Renal pelvis (tissue), 4 donors: ENCODE measurements around the gene CEP135. TPM values are rescaled to one million over a fixed set of nuclear protein-coding genes. Genes with fewer than 3 reads are reported as not detected.
"Not testable (repeated sequence)": the region's sequence is repeated elsewhere in the genome, so short reads cannot be mapped to it uniquely, and the experiment has no call there.

Experiments
- DNase-seq: peaks from one replicate; pipeline ENCODE4 v3.0.0-alpha.2; 2013
- polyA plus RNA-seq, 3 donors: library from polyadenylated mRNA; unstranded; fragments of 120-200 nt; gene quantifications; one replicate each; pipeline ENCODE4 v1.2.1, GENCODE V29; 2013; ENCODE audit not compliant: insufficient read length in 3 of 3

Gene CEP135
- polyA plus RNA-seq, 3 donors: 10.4 to 23.6 (median 21.0) TPM

DNA sequence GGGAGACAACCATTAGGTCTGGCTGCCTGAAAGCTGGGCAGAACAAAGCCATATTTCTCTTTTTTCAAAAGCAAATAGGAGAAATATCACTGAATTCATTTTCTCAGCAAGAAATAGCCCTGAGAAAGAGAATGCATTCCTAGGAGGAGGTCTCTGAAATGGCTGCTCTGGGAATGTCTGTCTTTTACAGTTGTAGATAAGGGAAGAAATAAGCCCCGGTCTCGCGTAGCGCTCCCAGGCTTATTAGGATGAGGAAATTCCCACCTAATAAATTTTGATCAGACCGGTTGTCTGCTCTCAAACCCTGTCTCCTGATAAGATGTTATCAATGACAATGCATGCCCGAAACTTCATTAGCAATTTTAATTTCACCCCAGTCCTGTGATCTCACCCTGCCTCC is 12.8 kb upstream of the CEP135 start:
- DNase-seq: not testable (repeated sequence)

DNA sequence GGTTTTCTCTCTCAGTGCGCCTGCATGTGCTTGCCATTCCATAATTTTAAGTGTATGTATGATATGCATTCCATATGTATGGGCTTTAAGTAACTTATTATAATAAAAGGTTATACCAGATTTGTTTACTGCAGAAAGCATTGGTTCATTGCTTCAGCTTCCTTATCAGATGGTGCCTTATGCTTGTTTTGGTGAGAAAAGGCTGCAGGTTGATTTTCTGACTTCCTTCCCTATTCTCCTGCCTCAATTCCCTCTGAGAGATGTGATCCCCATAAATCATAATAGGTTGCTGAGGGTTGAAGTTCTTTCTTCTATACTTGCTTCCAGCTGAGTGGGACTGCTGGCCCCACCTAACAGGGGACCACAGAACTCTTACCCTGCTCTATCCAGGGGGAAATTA is 10.3 kb upstream of the CEP135 start:
- DNase-seq: no peak

DNA sequence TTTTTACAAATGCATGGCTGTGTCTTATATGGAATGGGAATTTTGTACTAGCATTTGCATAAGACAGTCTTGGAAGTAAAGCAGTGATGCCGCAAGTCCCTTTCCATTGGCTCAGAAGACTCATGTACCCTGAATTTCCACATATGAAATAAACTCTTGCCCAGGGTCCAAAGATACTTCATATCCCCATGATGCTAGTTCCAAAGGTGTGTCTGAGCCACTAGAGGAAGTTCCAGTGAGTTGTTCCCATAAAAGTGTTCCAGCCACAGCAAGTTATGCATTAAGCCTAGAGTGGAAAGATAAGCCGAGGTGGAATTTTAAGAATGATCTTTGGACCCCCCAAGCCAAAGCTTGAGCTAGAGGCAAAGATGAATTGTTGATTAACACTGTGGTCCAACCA is 9.3 kb upstream of the CEP135 start:
- DNase-seq: no peak

- no peak for DNase-seq
These were observed 6.8 kb upstream of the CEP135 start for GRCh38 chr4:55941881-55942396.

DNA sequence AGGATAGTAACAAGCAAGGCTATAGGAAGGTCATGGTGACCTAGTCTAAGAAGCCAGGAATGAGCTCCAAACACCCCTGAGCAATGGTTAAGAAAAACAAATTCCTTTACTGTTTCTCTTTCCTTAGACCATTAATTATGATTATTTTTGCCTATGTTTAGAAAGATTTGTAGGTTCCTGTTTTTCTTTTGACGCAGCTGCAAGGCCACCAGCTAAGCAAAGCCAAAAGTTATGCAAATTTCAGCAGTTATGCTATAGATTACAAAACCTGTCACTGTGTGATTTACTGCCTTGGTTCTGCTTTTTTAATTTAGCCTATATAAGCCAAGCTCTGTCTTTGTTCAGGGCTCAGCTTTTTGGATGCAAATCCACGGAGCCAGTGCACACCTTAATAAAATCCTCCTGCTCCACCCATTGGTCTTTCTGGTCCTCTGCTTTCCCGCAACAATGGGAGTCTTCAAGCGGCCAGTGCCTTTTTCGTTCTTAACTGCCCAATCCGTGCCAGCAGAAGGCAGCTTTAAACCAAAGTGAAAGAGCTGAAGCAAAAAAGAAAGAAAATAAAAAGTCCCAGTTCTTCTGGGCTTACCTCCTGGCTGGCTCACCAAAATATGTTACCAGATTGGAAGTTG is 1.4 kb upstream of the CEP135 start:
- no peak for DNase-seq

DNA sequence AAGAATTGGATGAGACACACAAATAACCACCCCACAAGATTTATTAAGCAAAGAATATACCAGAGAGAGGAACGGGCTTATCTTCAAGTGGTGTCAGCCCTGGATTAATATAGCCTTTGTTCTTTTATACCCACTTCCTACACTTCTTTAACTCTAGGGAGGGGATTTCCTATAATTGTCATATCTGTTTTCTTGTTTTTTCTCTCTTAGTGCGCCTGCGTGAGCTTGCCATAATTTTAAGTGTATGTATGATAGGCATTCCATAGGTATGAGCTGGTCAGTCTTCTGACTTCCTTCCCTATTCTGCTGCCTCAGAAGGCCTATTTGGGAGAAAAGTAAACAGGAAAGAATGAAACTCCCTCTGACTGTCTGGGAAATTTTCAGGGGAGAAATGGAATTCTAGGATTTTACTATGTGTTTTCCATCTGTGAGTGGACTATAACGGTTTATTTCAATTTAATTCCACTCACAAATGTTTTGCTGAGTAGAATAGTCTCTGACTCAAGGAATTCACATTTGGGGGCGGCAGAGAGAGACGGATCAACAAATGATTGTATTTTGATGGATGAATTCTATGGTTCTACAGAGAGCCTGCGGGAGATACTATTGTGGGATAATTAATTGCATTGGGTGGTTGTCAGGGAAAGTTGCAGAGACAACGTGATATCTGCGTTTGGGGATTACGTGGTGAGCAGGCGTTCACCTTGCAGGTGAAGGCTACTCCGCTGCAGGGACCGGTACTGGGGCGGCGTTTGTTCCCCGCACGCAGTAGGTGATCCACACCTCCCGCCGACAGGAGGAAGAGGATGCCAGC is 626 bp upstream of the CEP135 start:
- no peak for DNase-seq

- no peak for DNase-seq
These were observed 697 bp downstream of the CEP135 start for GRCh38 chr4:55949482-55949802.

DNA sequence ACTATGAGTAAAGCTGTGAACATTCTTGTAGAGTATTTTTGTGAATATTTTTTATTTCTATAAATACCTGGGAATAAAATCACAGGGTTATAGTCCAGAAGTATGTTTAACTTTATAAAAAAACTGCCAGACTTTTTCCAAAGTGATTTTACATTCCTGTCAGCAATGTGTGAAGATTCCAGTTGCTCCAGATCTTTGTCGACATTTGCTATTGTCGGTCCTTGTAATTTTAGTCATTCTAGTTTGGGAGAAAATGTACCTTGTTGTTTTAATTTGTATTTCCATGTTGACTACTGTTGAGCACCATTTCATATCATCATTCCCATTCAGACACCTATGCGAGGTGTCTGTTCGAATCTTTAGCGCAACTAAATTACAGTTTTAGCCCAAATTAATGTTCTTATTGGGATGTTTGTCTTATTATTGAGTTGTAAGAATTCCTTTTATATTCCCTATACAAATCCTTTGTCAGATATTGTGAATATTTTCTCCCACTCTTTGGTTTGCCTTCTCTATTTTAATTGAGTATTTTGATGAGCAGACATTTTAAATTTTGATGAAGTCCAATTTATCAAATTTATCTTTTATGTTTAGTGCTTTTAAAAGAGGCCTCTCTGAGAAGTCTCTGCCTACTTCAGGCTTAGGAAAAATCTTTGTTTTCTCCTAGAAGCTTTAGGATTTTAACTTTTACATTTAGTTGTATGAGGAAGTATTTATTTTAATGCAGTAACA is 2.6 kb downstream of the CEP135 start:
- DNase-seq: no peak

GRCh38 chr4:55955710-55956109 is 7.0 kb downstream of the CEP135 start:
- no peak for DNase-seq

DNA sequence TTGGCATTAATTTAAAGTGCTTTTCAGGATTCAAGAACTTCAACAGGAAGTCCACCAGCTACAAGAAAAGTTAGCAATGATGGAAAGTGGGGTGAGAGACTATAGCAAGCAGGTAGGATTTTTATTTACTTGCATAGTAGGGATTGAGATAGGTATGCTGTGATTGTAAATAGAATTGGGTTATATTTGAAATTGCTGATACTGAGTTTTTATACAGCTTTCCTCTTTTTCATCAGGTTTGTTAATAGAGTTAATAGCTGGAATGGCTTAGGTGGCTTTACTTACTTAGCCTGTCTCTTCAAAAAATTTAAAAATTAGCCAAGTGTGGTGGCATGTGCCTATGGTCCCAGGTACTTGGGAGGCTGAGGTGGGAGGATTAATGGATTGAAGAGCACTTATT is 10.9 kb downstream of the CEP135 start:
- no peak for DNase-seq

DNA sequence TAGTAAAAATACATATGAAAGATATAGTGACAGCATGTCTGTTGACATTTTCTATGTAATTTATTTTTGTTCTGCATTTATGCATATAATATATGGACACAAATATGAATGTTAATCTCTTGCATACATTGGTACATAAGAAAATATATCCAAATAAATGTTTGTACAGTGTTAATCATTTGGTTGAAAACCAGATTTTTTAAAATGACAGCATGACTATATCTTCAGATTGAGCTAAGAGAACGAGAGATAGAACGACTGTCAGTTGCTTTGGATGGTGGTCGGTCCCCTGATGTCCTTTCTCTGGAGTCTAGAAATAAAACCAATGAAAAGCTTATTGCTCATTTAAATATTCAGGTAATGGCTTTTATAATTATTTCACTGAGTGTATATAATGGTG is 15.3 kb downstream of the CEP135 start:
- no peak for DNase-seq

GRCh38 chr4:55965585-55965984 is 16.8 kb downstream of the CEP135 start:
- DNase-seq: no peak

DNA sequence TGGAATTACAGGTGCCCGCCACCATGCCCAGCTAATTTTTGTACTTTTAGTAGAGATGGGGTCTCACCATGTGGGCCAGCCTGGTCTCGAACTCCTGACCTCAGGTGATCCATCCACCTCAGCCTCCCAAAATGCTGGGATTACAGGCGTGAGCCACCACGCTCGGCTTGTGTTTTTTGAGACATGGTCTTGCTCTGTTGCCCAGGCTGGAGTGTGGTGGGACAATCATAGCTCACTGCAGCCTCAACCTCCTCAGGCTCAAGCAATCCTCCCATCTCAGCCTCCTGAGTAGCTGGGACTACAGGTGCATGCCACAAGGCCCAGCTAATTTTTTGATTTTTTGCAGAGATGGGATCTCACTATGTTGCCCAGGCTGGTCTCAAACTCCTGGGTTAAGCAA is 17.6 kb downstream of the CEP135 start:
- not testable (repeated sequence) for DNase-seq

DNA sequence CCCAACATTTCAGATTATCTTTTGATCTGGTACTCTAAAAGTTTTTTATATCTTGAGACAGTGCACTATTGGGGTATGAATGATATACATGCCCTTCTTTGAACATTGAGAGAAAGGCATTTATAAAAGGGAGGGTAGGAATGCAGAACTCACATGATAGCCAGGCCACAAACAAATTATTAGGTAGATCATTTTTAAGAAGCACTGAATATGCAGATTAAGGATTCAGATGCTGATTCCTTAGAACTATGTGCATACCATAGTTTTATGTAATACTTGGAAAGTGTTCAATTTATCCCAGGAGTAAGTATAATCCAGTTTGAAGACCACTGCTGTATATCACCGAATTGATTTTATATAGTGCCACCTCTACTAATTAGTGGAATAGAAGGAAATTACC is 18.6 kb downstream of the CEP135 start:
- no peak for DNase-seq

DNA sequence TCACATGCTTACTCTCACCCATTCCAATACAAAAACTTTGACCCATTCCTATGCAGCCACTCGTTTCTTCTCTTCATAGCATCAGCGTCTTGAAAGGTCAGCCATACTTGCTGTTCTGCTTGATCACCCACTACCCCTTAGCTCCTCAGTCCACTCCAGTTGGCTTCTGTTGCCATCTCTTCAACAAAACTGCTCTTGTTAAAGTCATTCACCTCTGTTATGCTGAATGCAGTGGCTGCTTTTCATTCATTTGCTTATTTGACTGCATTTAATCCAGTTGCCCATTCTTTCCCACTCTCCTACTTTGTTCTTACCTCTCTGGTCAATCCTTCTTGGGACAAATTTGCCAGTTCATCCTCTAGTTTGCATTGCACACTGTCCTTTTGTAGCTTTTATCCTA is 24.9 kb downstream of the CEP135 start:
- DNase-seq: no peak

DNA sequence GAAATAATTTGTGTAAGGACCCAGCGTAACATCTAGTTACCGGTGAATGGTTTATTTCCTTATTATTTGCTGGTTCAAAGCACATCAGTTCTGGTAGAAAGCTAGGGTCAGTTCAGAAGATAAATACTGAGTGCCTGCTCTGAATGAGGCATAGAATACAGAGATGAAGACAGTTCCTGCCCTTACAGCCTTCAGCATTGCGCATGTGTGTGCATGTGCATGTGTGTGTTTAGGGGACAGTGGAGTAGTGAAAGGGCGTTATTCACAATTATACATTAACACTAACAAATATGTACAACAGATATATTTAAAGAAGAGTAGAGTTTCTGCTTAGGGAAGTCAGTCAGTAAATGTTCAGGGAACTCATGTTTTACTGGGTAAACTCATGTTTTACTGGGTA is 29.1 kb downstream of the CEP135 start:
- DNase-seq: no peak

GRCh38 chr4:55979562-55979961 is 30.8 kb downstream of the CEP135 start:
- DNase-seq: no peak

GRCh38 chr4:55980725-55981124 is 32.0 kb downstream of the CEP135 start:
- DNase-seq: no peak

- no peak for DNase-seq
These were observed 34.2 kb downstream of the CEP135 start for GRCh38 chr4:55982976-55983375.

GRCh38 chr4:55989766-55990165 is 41.0 kb downstream of the CEP135 start:
- DNase-seq: no peak

DNA sequence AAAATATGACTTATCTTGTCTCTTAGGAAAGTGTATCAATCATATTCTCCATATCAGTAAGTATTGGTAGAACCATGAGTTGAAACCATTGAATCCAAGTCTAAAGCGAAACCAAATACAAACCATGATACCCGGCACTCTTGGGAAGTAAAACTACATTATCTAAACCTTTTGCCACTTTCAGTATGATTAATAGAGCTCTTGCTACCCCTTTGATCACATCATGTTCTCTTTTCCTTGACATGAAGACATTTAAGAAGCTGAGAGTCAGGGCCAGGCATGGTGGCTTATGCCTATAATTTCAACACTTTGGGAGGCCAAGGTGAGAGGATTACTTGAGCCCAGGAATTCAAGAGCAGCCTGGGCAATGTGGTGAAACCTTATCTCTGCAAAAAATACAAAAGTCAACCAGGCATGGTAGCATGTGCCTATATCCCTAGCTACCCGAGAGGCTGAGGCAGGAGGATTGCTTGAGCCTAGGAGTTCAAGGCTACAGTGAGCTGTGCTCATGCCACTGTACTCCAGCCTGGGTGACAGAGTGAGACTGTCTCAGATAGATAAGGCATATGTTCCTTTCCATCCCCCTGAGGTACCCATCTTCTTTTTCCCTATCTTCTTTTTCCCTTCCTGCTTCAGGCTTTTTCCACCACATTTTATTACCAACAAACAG is 45.4 kb downstream of the CEP135 start:
- no peak for DNase-seq

GRCh38 chr4:55996646-55997045 is 47.9 kb downstream of the CEP135 start:
- DNase-seq: no peak
